ENCODE measurements around the gene MIA2.

- TF ChIP-seq POLR2AphosphoS5 (IDR thresholded peaks at IDR 0.05; ENCODE audit: insufficient read depth in 1 of 2, low read depth in 1 of 2) (no peak), CTCF (IDR thresholded peaks at IDR 0.05) (no peak)
These were observed 25.2 kb downstream of the MIA2 start for GRCh38 chr14:39258782-39259545.

Measured in vagina (tissue), 2 donors.